Measurements from ENCODE around the gene SYNPO.

The SYNPO gene

DNA sequence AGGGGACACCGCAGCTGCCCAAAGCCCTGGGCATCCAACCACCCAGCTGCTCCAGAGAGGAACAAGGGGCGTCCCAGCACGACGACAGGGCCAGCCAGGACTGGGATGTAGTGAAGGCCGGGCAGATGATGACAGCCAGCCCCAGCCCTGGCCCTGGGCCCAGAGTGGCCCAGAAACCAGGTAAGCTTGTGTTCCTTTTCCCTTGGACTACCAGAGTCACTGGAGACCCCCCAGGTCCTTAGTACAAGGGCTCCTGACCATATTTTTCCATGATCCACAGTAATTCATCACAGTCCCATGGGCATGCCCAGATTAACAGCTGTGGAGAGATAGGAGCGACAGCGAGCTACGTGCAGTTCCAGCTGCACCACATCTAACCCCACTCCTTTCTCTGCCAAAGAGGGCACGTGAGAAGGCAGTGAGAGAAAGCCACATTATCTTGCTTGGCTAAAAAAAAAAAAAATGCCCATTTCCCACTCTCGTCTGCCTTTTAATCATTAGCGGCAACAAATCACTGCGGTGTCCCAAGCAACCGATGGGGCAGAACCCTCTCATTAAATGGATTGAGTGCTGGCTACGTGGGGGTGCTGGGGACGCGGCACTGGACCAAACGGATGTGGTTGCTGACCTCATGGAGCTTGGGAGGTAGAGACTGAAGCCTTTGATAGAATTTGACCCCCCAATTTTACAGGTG, 21.7 kb upstream of the SYNPO start:
- no peak overlapping the region for H3K4me3 ChIP-seq (ENCODE audit: low read length)
- DNase-seq (ENCODE audit: low read depth) = no peak
- TF ChIP-seq, protein P1, sequence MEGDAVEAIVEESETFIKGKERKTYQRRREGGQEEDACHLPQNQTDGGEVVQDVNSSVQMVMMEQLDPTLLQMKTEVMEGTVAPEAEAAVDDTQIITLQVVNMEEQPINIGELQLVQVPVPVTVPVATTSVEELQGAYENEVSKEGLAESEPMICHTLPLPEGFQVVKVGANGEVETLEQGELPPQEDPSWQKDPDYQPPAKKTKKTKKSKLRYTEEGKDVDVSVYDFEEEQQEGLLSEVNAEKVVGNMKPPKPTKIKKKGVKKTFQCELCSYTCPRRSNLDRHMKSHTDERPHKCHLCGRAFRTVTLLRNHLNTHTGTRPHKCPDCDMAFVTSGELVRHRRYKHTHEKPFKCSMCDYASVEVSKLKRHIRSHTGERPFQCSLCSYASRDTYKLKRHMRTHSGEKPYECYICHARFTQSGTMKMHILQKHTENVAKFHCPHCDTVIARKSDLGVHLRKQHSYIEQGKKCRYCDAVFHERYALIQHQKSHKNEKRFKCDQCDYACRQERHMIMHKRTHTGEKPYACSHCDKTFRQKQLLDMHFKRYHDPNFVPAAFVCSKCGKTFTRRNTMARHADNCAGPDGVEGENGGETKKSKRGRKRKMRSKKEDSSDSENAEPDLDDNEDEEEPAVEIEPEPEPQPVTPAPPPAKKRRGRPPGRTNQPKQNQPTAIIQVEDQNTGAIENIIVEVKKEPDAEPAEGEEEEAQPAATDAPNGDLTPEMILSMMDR (conservative IDR thresholded peaks at IDR 0.05; ENCODE audit: low read depth, low read length) = no peak

DNA sequence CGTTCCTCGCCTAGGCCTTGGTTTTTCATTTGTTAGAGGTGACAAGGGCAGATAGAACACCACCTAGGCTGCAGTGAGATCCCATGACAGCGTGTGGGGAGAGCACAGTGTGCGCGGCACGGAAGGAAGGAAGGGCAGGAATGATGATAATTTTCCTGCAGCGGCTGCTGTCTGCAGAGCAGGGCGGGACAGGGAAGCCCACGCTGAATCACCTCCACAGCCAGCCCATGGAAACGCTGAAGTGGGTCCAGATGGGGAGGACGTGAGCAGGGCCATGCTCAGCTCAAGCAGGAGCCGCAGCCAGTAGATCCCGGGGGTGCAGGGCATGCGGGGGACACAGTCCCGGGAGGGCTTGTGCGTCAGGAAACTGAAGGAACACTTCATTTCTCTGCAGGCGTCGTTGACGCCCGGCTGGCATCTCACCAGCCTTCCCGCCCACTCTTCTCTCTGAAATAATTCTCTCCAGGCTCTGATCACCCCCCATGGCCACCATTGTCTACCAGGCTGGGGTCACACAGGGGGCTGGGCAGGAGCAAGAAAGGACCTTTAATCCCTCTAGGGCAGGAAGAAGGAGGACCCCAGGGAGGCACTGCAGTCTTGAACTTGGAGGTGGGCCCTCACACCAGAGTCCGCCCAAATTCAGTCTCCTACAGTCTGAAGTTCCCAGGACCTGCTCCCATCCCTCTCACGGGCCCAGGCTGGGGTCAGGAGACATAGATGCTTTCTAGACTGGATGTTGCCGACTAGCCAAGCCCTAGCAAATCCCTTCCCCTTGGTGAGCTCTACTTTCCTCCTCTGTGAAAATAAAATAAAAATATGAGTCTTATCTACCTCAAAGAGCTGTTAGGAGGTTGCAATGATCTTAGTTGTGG, 20.9 kb upstream of the SYNPO start:
- no peak overlapping the region for H3K4me3 ChIP-seq (ENCODE audit: low read length)
- no peak for DNase-seq (ENCODE audit: low read depth)
- TF ChIP-seq, protein P1 (conservative IDR thresholded peaks at IDR 0.05; ENCODE audit: low read depth, low read length) = no peak

DNA sequence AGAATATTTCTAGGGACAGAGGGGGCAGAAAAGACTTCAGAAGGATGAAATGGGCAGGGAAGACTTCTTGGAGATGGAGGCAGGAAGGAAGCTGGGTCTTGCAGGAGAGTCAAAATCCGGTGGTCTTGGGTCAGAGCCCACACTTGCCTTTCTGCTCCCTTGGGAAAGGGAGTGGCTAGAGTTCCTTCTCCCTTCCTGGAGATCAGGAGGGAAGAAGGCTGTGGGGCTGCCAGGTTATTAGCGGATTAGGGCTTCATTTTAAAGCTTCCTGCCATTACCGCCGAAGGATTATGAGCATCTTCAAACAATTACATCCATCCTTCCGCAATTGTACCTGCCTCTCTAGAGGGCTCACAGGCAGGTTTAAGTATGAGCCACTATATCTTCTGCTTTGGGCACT, 19.2 kb upstream of the SYNPO start:
- TF ChIP-seq, protein P1 (conservative IDR thresholded peaks at IDR 0.05; ENCODE audit: low read depth, low read length) = no peak
- no peak for DNase-seq (ENCODE audit: low read depth)
- no peak overlapping the region for H3K4me3 ChIP-seq (ENCODE audit: low read length)

DNA sequence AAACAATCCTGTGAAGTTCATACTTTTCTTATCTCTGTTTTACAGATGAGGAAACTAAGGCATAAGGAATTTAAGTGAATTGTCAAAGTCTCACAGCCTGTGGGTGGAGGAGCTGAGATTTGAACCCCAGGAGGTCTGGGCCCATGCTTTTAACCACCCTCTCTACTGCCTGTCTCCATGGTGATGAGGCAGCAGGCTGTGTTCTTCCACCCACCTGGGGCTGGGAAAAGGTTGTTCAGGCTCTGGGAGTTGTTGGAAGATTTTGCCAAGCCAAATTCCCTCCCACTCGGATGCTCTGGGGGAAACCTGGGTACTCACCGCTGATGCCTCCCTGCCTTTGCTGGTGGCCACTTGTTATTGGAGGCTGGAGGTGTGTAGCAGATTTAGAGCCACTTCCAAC, 18.3 kb upstream of the SYNPO start:
- no peak for DNase-seq (ENCODE audit: low read depth)
- TF ChIP-seq, protein P1 (conservative IDR thresholded peaks at IDR 0.05; ENCODE audit: low read depth, low read length) = no peak
- no peak overlapping the region for H3K4me3 ChIP-seq (ENCODE audit: low read length)

DNA sequence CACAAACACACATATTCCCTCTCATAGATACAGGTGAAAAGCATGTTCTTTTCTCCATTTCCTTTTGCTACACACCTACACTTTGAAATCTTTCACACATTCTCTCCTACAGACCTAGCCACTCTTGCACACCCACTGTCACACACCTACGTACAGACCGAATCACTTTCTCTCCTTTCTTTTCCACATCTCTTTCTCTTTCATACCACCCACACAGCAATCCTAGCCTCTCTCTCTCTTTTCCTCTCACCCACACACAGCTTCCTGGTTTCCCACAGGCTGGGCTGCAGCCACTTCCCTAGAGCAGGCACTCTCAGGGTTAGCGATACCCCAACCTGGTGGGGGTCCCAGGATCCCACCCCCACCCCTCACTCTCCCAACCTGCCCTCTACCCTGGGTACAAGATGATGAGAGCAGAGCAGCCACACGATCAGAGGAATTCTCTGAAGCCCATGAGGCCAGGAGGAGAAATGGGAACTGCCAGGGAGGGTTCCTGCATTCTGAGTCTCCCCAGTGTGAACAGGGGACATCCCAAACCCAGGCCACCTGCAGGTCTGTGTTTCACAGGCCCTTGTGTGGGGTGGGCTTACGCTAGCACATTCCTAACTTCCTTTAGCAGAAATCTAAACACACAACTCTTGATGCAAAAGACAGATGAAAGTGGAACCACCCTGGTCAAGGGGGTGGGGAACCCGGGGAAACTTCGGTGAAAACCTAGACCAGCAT, 17.1 kb upstream of the SYNPO start:
- TF ChIP-seq, protein P1 (conservative IDR thresholded peaks at IDR 0.05; ENCODE audit: low read depth, low read length) = no peak
- no peak for DNase-seq (ENCODE audit: low read depth)
- no peak overlapping the region for H3K4me3 ChIP-seq (ENCODE audit: low read length)

DNA sequence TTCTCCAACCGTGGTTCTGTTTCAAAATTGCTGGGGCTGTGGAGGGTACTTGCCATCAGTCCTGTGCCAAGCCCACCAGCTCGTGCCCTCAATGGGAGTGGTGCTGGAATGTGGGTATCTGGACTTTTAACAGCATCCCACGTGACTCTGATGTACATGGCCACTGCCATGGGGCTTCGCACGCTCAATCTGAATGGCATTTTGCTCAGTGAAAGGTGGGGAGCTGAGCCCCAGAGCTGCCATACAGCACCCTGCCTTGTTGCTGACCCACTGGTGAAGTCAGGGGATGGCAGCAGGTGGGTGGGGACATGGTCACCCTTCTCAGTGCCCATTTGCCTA, 16.6 kb upstream of the SYNPO start:
- TF ChIP-seq, protein P1 (conservative IDR thresholded peaks at IDR 0.05; ENCODE audit: low read depth, low read length) = no peak
- H3K4me3 ChIP-seq (ENCODE audit: low read length) = no peak overlapping the region
- no peak for DNase-seq (ENCODE audit: low read depth)

All from retinal pigment epithelial cell (primary cell).